ENCODE measurements around the gene PODN. TPM values are rescaled to one million over a fixed set of nuclear protein-coding genes. Genes with fewer than 3 reads are reported as not detected.

PODN gene
- total RNA-seq, 6 donors from 2014 or later = 15.2 to 87.1 (median 53.1) TPM

GRCh38 chr1:53111073-53111556 is 49.1 kb downstream of the PODN start:
- H3K27me3 ChIP-seq = no peaks in the 10 kb centered on the region
- no peaks in the 10 kb centered on the region for H3K36me3 ChIP-seq
- TF ChIP-seq CTCF (IDR thresholded peaks at IDR 0.05) (no peak), POLR2A (IDR thresholded peaks at IDR 0.05) (no peak), POLR2AphosphoS5 (IDR thresholded peaks at IDR 0.05) (no peak), EP300 (IDR thresholded peaks at IDR 0.05) (no peak)
- DNase-seq = peak in 1 of 2 donors; percentile 45
- no peak overlapping the region for H3K4me3 ChIP-seq
- H3K4me1 ChIP-seq = peaks cover 13 to 34% (median 24%) of the 10 kb centered on the region in 4 donors
- H3K9me3 ChIP-seq = no peaks in the 10 kb centered on the region
- 62 to 79% methylated on average over 10 of the region's 10 CpGs for WGBS, 2 donors
- H3K27ac ChIP-seq = peak overlapping the region in 2 of 4 donors; percentile 9 to 67
- ATAC-seq (ENCODE audit: low FRiP score in 2 of 2) = peak; percentile 13 to 29

DNA sequence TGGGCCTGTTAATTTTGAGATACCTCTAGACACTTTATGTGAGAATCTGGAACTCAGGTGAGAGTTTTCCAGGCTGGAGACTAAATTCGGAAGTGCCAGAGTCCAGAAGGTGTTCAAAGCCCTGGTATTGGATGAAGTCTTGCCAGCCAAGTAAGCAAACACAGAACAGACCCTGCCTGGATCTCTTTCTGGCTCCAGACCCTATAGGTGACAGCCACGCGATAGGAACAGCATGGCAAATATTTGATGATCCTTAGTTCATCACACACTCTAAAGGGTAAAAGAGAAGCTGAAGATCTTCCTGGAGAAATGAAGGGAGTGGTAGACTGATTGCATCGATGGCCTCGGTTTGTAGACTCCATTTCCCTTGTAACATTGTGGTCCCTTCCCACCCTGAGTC is 49.7 kb downstream of the PODN start:
- TF ChIP-seq POLR2AphosphoS5 (IDR thresholded peaks at IDR 0.05) (no peak), CTCF (IDR thresholded peaks at IDR 0.05) (no peak), POLR2A (IDR thresholded peaks at IDR 0.05) (no peak), EP300 (IDR thresholded peaks at IDR 0.05) (no peak)
- no peak overlapping the region for H3K27ac ChIP-seq
- DNase-seq (no peak), ATAC-seq (ENCODE audit: low FRiP score in 2 of 2) (no peak)
- no peak overlapping the region for H3K4me3 ChIP-seq
- no peaks in the 10 kb centered on the region for H3K27me3 ChIP-seq
- peaks cover 13 to 36% (median 24%) of the 10 kb centered on the region in 4 donors for H3K4me1 ChIP-seq
- no peaks in the 10 kb centered on the region for H3K9me3 ChIP-seq
- whole genome bisulfite sequencing, 2 donors = 71 to 72% methylated on average over 5 of the region's 5 CpGs
- H3K36me3 ChIP-seq = no peaks in the 10 kb centered on the region

GRCh38 chr1:53112271-53112774 is 50.3 kb downstream of the PODN start:
- Histone ChIP-seq H3K27ac (no peak overlapping the region), H3K27me3 (no peaks in the 10 kb centered on the region), H3K9me3 (no peaks in the 10 kb centered on the region), H3K4me3 (no peak overlapping the region), H3K4me1 (peaks cover 13 to 36% (median 24%) of the 10 kb centered on the region in 4 donors), H3K36me3 (no peaks in the 10 kb centered on the region)
- TF ChIP-seq POLR2AphosphoS5 (IDR thresholded peaks at IDR 0.05) (no peak), CTCF (IDR thresholded peaks at IDR 0.05) (no peak), EP300 (IDR thresholded peaks at IDR 0.05) (no peak), POLR2A (IDR thresholded peaks at IDR 0.05) (no peak)
- DNase-seq = no peak
- WGBS, 2 donors = 80 to 85% methylated on average over 2 of the region's 2 CpGs
- ATAC-seq (ENCODE audit: low FRiP score in 2 of 2) = no peak

- H3K27me3 ChIP-seq = no peaks in the 10 kb centered on the region
- TF ChIP-seq EP300 (IDR thresholded peaks at IDR 0.05) (no peak), CTCF (IDR thresholded peaks at IDR 0.05) (no peak), POLR2AphosphoS5 (IDR thresholded peaks at IDR 0.05) (no peak), POLR2A (IDR thresholded peaks at IDR 0.05) (no peak)
- no peaks in the 10 kb centered on the region for H3K9me3 ChIP-seq
- DNase-seq = no peak
- H3K36me3 ChIP-seq = no peaks in the 10 kb centered on the region
- 81 to 90% methylated on average over 4 of the region's 4 CpGs for WGBS, 2 donors
- H3K4me1 ChIP-seq = peaks cover 13 to 35% (median 24%) of the 10 kb centered on the region in 4 donors
- ATAC-seq (ENCODE audit: low FRiP score in 2 of 2) = no peak
- H3K4me3 ChIP-seq = no peak overlapping the region
- no peak overlapping the region for H3K27ac ChIP-seq
These were observed 50.8 kb downstream of the PODN start for GRCh38 chr1:53112861-53113260.

- Histone ChIP-seq H3K4me1 (peaks cover 10 to 24% (median 19%) of the 10 kb centered on the region in 4 donors), H3K36me3 (no peaks in the 10 kb centered on the region), H3K27me3 (no peaks in the 10 kb centered on the region), H3K9me3 (no peaks in the 10 kb centered on the region), H3K27ac (no peak overlapping the region), H3K4me3 (no peak overlapping the region)
- no peak for DNase-seq
- TF ChIP-seq POLR2A (IDR thresholded peaks at IDR 0.05) (no peak), POLR2AphosphoS5 (IDR thresholded peaks at IDR 0.05) (no peak)
- no peak for ATAC-seq (ENCODE audit: low FRiP score in 2 of 2)
- WGBS, 2 donors = 93 to 97% methylated on average over 6 of the region's 6 CpGs
These were observed 52.1 kb downstream of the PODN start for GRCh38 chr1:53114090-53114489.
